HepG2 (cell line): Measurements from ENCODE around the gene B3GALNT2. TPM values are rescaled to one million over a fixed set of nuclear protein-coding genes. Genes with fewer than 3 reads are reported as not detected.

Experiments
- GZF1 ChIP-seq: sonication (generic); formaldehyde crosslinking; IDR thresholded peaks from 2 replicates; pipeline ENCODE4 v1.5.1; 2020; ENCODE audit warnings: mild to moderate bottlenecking, missing genetic modification reagents
- MIXL1 ChIP-seq: IDR thresholded peaks from 2 replicates; pipeline ENCODE4 v1.6.1; 2016
- NONO ChIP-seq, 2 experiments: fragments of 450-650 bp in 1 of 2; sonication (generic) in 1 of 2; formaldehyde crosslinking in 1 of 2; IDR thresholded peaks in 1 of 2; conservative IDR thresholded peaks in 1 of 2; 2 replicates each; pipeline versions ENCODE4 v1.6.1 to v1.8.0; 2017 to 2022; ENCODE audit warnings: mild to moderate bottlenecking in 1 of 2, missing genetic modification reagents in 1 of 2, moderate library complexity in 1 of 2
- PAX8 ChIP-seq: sonication (generic); formaldehyde crosslinking; IDR thresholded peaks from 2 replicates; pipeline ENCODE4 v1.8.0; 2022; ENCODE audit warnings: mild to moderate bottlenecking, missing genetic modification reagents, borderline replicate concordance
- RXRB ChIP-seq: IDR thresholded peaks from 2 replicates; pipeline ENCODE4 v1.6.1; 2016; ENCODE audit warnings: borderline replicate concordance, missing genetic modification reagents, missing compliant biosample characterization
- SALL2 ChIP-seq: sonication (generic); formaldehyde crosslinking; IDR thresholded peaks from 2 replicates; pipeline ENCODE4 v1.8.1; 2023; ENCODE audit warnings: mild to moderate bottlenecking, missing genetic modification reagents, inconsistent platforms
- SAP130 ChIP-seq: IDR thresholded peaks from 2 replicates; pipeline ENCODE4 v1.6.1; 2016; ENCODE audit warnings: low read depth
- SCMH1 ChIP-seq: sonication (generic); formaldehyde crosslinking; IDR thresholded peaks from 2 replicates; pipeline ENCODE4 v1.9.0; 2021; ENCODE audit warnings: missing genetic modification reagents, mild to moderate bottlenecking, borderline replicate concordance
- SMARCC2 ChIP-seq: fragments of 450-650 bp; IDR thresholded peaks from 2 replicates; pipeline ENCODE4 v1.6.1; 2017; ENCODE audit warnings: antibody characterized with exemption, mild to moderate bottlenecking
- SNAPC4 ChIP-seq: sonication (generic); formaldehyde crosslinking; IDR thresholded peaks from 2 replicates; pipeline ENCODE4 v1.4.0; 2020; ENCODE audit warnings: mild to moderate bottlenecking, missing genetic modification reagents
- SRSF9 ChIP-seq: fragments of 200-400 bp; formaldehyde crosslinking; IDR thresholded peaks from 2 replicates; pipeline ENCODE4 v1.6.1; 2018; ENCODE audit warnings: borderline replicate concordance, mild to moderate bottlenecking, low read depth, low read length; ENCODE audit not compliant: insufficient read depth, poor library complexity, severe bottlenecking
- YEATS2 ChIP-seq: sonication (generic); formaldehyde crosslinking; IDR thresholded peaks from 2 replicates; pipeline ENCODE4 v1.4.0; 2020; ENCODE audit warnings: missing genetic modification reagents, borderline replicate concordance
- ZNF501 ChIP-seq: sonication (generic); formaldehyde crosslinking; IDR thresholded peaks from 2 replicates; pipeline ENCODE4 v1.5.1; 2020; ENCODE audit warnings: mild to moderate bottlenecking, moderate library complexity, missing genetic modification reagents
- polyA plus RNA-seq, 8 experiments: library from polyadenylated mRNA; depleted of rRNA in 3 of 8; stranded (reverse) in 7 of 8; unstranded in 1 of 8; fragments of >200 nt; fragmentation: Illumina TruSeq in 4 of 8; extraction: Trizol in 4 of 8; gene quantifications; 2 replicates each; pipeline versions ENCODE4 v1.2.1 to v1.2.3, GENCODE V29; 2011 to 2016; ENCODE audit warnings: low read depth in 4 of 8, missing spikeins in 1 of 8, mixed read lengths in 1 of 8; ENCODE audit not compliant: insufficient read depth in 1 of 8
- total RNA-seq, 5 experiments: library from RNA; depleted of rRNA; stranded (reverse); fragments of >200 nt; fragmentation: Illumina TruSeq; extraction: Trizol; gene quantifications; 2 replicates each; pipeline ENCODE4 v1.2.3, GENCODE V29; 2016; ENCODE audit warnings: low read depth in 1 of 5
- TF ChIP-seq, protein P1 (sequence below): IDR thresholded peaks from 2 replicates; pipeline ENCODE4 v1.6.1; 2016
- TF ChIP-seq, protein P2 (sequence below): sonication (generic); formaldehyde crosslinking; IDR thresholded peaks from 2 replicates; pipeline ENCODE4 v1.4.0; 2020; ENCODE audit warnings: mild to moderate bottlenecking, missing genetic modification reagents, borderline replicate concordance
- TF ChIP-seq, protein P3 (sequence below): IDR thresholded peaks from 2 replicates; pipeline ENCODE4 v1.6.1; 2016; ENCODE audit warnings: control low read depth

Gene B3GALNT2
- total and polyA plus RNA-seq, 2 of the 13 experiments (the other 11 are each of a cell fraction or from before 2014, with no cell fraction given), result 16.5 to 28.9 TPM

DNA sequence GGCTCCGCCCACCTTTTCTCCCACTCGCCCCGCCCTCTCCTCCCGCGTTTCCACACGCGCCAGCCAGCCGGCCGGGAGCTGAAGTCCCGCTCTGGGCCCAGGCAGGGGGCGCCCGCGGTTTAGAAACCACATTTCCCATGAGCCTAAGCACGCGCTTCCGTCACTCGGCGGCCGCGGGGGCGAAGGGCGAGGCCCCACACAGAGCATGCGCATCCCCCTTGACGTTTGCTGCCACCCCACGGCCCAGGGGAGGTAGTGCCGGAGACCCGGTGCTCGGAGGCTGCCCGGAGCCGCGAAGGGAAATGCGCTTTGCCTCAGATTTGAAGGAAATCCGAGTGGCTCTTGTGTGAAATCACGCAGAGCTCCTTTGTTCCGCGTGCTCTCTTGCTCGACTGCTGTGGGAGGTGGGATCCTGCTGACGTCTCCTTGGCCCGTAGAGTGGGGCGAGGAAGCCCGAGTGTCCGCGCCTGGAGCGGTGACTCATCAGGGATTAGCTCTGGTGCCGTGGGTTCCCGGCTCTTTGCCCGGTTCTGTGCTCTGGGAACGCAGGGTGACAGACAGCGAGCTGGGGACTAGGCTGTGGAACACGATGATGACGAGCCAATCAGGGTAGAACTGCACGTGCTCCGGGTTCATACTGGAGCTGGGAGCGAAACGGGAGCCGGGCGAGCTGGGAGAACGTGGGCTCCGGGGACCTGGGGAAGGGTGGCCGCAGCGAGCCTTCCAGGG lies 406 bp upstream of the B3GALNT2 start (continued):
- TF ChIP-seq SALL2 (peak; percentile 44), RXRB (peak; percentile 60; the same call in 1 of the 2 replicates), GZF1 (CRISPR knock-in tag) (no peak), SRSF9 (no peak), SNAPC4 (peak; percentile 81; the same call in 1 of the 2 replicates), YEATS2 (peak; percentile 75), ZNF501 (CRISPR knock-in tag) (peak; percentile 98), SMARCC2 (no peak), PAX8 (CRISPR knock-in tag) (no peak), SCMH1 (CRISPR knock-in tag) (no peak), SAP130 (peak; percentile 81), MIXL1 (CRISPR knock-in tag) (peak; percentile 40; the same call in 1 of the 2 replicates), NONO (IDR thresholded peaks at IDR 0.05) (no peak), NONO (CRISPR knock-in tag; conservative IDR thresholded peaks at IDR 0.05) (peak; percentile 71)
- TF ChIP-seq, protein P1, sequence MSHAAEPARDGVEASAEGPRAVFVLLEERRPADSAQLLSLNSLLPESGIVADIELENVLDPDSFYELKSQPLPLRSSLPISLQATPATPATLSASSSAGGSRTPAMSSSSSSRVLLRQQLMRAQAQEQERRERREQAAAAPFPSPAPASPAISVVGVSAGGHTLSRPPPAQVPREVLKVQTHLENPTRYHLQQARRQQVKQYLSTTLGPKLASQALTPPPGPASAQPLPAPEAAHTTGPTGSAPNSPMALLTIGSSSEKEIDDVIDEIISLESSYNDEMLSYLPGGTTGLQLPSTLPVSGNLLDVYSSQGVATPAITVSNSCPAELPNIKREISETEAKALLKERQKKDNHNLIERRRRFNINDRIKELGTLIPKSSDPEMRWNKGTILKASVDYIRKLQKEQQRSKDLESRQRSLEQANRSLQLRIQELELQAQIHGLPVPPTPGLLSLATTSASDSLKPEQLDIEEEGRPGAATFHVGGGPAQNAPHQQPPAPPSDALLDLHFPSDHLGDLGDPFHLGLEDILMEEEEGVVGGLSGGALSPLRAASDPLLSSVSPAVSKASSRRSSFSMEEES, result peak; percentile 58; the same call in 1 of the 2 replicates
- TF ChIP-seq, protein P2, sequence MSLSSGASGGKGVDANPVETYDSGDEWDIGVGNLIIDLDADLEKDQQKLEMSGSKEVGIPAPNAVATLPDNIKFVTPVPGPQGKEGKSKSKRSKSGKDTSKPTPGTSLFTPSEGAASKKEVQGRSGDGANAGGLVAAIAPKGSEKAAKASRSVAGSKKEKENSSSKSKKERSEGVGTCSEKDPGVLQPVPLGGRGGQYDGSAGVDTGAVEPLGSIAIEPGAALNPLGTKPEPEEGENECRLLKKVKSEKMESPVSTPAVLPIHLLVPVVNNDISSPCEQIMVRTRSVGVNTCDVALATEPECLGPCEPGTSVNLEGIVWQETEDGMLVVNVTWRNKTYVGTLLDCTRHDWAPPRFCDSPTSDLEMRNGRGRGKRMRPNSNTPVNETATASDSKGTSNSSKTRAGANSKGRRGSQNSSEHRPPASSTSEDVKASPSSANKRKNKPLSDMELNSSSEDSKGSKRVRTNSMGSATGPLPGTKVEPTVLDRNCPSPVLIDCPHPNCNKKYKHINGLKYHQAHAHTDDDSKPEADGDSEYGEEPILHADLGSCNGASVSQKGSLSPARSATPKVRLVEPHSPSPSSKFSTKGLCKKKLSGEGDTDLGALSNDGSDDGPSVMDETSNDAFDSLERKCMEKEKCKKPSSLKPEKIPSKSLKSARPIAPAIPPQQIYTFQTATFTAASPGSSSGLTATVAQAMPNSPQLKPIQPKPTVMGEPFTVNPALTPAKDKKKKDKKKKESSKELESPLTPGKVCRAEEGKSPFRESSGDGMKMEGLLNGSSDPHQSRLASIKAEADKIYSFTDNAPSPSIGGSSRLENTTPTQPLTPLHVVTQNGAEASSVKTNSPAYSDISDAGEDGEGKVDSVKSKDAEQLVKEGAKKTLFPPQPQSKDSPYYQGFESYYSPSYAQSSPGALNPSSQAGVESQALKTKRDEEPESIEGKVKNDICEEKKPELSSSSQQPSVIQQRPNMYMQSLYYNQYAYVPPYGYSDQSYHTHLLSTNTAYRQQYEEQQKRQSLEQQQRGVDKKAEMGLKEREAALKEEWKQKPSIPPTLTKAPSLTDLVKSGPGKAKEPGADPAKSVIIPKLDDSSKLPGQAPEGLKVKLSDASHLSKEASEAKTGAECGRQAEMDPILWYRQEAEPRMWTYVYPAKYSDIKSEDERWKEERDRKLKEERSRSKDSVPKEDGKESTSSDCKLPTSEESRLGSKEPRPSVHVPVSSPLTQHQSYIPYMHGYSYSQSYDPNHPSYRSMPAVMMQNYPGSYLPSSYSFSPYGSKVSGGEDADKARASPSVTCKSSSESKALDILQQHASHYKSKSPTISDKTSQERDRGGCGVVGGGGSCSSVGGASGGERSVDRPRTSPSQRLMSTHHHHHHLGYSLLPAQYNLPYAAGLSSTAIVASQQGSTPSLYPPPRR, result no peak; the same call in none of the 2 replicates
- TF ChIP-seq, protein P3, sequence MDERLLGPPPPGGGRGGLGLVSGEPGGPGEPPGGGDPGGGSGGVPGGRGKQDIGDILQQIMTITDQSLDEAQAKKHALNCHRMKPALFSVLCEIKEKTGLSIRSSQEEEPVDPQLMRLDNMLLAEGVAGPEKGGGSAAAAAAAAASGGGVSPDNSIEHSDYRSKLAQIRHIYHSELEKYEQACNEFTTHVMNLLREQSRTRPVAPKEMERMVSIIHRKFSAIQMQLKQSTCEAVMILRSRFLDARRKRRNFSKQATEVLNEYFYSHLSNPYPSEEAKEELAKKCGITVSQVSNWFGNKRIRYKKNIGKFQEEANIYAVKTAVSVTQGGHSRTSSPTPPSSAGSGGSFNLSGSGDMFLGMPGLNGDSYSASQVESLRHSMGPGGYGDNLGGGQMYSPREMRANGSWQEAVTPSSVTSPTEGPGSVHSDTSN (CRISPR knock-in tag), result peak; percentile 18; the same call in 1 of the 2 replicates
